Glomerular endothelial cell (primary cell): ENCODE results near the gene B4GALNT3. TPM values are rescaled to one million over a fixed set of nuclear protein-coding genes. Genes with fewer than 3 reads are reported as not detected.

Experiments
- total RNA-seq: library from RNA; depleted of rRNA; stranded (reverse); fragments of >200 nt; gene quantifications from 2 replicates; pipeline ENCODE4 v1.2.3, GENCODE V29; 2015

B4GALNT3 gene
- total RNA-seq, 1 donor from 2014 or later = 0.64 TPM

Other genes with a start within 250 kb of the B4GALNT3 start
- gene SLC6A12, start 245.8 kb upstream of the B4GALNT3 start, total RNA-seq = 0.70 and 0.92 TPM in 2 replicates
- gene SLC6A13, start 197.1 kb upstream of the B4GALNT3 start, total RNA-seq = not detected in 2 replicates
- 56.2 and 70.1 TPM in 2 replicates for gene KDM5A, start 70.6 kb upstream of the B4GALNT3 start, total RNA-seq
- 9.8 and 10.9 TPM in 2 replicates for gene CCDC77, start 58.3 kb upstream of the B4GALNT3 start, total RNA-seq
- gene NINJ2, start 203.5 kb downstream of the B4GALNT3 start, total RNA-seq = 2.7 TPM in 1 of 2 replicates, not detected in the other